Measurements from ENCODE around the gene ANXA6. TPM values are rescaled to one million over a fixed set of nuclear protein-coding genes. Genes with fewer than 3 reads are reported as not detected.
"Not testable (repeated sequence)": the region's sequence is repeated elsewhere in the genome, so short reads cannot be mapped to it uniquely, and the experiment has no call there.

The ANXA6 gene
- total RNA-seq, 1 experiment from 2014 or later, result 212 TPM

DNA sequence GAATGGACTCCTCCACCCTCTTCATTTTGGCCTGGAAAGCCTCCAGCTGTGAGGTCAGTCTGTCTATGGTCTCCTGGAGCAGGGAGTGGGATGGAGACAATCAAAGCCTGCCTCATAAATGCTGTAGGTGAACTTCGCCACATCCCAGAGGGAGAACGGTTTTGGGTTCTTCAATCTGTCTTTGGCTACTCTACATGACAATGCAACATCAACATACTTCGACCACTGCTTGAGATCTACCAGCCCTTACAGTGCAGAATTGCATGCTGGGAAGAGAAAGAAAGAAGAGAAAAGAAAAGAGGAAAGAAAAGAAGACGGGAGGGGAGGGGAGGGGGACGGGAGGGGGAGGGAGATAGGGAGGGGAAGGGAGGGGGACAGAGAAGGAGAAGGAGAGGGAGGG is 28.5 kb upstream of the ANXA6 start:
- Histone ChIP-seq H3K36me3 (replicated peaks; ENCODE audit: control insufficient read depth, insufficient read depth, low read length) (no peaks in the 10 kb centered on the region), H3K27me3 (ENCODE audit: control insufficient read depth, insufficient read depth, low read length) (no peaks in the 10 kb centered on the region), H3K4me3 (ENCODE audit: insufficient read depth, low read depth, low read length) (no peak overlapping the region)
- DNase-seq, result peak; percentile 30

DNA sequence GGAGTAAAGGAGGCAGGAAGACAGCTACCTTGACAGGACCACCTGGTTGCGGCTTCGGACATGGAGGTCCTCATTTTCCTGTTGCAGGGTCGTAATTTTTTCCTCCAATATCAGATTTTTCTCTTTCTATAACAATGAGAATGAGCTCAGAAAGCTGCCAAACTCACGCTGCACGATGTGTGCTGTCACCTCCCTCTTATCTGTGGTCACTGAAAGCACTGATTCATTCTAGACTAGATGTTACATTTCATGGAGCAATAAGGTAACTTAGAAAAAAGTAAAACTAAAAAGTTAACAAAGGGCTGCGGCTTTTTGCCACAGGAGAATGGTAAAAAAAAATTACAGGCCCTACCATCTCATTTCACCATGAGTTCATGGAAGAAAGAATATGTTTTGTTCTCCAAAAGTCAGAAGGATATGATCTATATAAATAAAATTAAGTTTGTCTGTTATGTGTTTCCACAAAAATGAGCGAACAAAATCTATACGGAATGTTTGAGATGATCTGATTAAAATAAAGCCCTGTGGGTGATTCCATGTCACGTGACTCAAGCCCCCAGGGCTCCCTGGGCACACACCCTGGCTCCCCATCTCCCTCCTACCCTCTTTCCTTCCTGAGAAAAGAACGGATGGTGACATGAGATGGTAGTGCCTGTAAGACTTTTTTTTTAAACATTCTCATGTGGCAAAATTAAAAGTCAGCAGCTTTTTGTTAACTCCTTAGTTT is 26.9 kb upstream of the ANXA6 start:
- Histone ChIP-seq H3K27me3 (ENCODE audit: control insufficient read depth, insufficient read depth, low read length) (no peaks in the 10 kb centered on the region), H3K36me3 (replicated peaks; ENCODE audit: control insufficient read depth, insufficient read depth, low read length) (no peaks in the 10 kb centered on the region), H3K4me3 (ENCODE audit: insufficient read depth, low read depth, low read length) (no peak overlapping the region)
- DNase-seq, result no peak

DNA sequence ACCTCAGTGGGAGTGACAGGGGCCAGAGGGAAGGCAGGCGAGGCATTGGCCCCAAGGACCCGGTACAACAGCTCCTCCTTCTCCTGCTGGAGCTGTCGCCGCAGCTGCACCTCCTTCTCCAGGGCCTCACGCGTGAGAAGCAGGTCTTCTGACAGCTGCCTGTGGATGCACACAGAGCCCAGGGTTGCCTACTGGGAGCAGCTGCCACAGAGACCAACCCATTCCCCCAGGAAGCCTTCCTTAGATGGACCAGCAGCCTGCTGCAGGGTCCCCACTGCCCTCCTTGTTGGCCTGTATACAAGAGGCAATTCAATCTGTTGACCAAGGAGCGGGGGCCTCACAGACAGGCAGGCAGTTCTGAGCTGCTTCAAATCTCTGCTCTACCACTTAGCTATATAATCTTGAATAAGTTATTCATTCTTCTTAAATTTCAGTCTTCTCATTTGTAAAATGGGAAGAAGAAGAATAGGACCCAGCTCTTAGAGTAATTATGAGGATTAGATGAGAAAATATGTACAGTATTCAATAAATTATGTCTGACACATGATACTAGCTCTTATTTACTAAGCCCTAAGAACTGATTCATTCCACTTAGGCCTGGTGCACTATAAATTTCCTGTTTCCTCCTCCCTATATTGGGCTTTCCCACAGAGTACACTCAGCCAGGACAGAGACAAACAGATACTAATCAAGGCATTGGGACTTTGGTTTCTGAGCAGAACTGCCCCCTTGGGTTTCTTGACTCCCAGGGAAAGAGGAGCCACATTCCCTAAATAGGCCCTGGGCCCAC is 26.1 kb upstream of the ANXA6 start:
- H3K27me3 ChIP-seq (ENCODE audit: control insufficient read depth, insufficient read depth, low read length), result no peaks in the 10 kb centered on the region
- H3K4me3 ChIP-seq (ENCODE audit: insufficient read depth, low read depth, low read length), result no peak overlapping the region
- DNase-seq, result no peak
- no peaks in the 10 kb centered on the region for H3K36me3 ChIP-seq (replicated peaks; ENCODE audit: control insufficient read depth, insufficient read depth, low read length)

DNA sequence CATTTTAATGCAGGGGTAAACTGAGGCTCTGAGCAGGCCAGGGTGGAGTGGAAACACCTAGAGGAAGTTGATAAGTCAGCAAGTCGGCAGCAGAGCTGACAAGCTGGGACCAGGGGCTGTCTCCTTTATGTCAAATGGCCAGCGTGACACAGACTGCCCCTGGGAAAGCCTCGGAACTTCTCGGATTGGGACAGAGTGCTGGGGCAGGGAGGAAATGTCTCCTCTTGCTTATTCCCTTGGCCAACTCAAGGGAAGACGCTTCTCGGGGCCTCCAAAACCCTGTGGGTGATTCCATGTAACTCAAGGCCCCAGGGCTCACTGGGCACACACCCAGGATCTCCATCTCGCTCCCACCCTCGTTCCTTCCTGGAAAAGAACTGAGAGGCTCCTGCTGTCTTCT is 25.4 kb upstream of the ANXA6 start:
- Histone ChIP-seq H3K27me3 (ENCODE audit: control insufficient read depth, insufficient read depth, low read length) (no peaks in the 10 kb centered on the region), H3K36me3 (replicated peaks; ENCODE audit: control insufficient read depth, insufficient read depth, low read length) (no peaks in the 10 kb centered on the region), H3K4me3 (ENCODE audit: insufficient read depth, low read depth, low read length) (no peak overlapping the region)
- no peak for DNase-seq

DNA sequence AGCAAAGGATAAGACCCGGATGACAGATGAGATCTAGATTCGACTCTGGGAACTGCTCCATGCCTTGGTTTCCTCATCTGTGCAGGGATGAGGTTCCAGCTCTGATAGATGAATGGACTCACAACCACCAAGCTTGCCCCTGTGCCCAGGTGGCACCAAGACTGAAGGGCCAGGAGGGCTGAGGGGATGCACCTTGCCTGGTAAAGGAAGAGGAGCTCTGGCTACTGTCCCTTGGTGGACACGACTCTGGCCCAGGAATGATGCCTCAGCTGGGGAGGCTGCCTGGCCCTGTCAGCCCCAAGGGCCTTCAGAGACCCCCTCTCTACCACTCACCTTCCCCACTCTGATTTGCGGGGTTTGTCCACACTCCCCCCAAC is 24.9 kb upstream of the ANXA6 start:
- DNase-seq, result no peak
- H3K4me3 ChIP-seq (ENCODE audit: insufficient read depth, low read depth, low read length), result no peak overlapping the region

DNA sequence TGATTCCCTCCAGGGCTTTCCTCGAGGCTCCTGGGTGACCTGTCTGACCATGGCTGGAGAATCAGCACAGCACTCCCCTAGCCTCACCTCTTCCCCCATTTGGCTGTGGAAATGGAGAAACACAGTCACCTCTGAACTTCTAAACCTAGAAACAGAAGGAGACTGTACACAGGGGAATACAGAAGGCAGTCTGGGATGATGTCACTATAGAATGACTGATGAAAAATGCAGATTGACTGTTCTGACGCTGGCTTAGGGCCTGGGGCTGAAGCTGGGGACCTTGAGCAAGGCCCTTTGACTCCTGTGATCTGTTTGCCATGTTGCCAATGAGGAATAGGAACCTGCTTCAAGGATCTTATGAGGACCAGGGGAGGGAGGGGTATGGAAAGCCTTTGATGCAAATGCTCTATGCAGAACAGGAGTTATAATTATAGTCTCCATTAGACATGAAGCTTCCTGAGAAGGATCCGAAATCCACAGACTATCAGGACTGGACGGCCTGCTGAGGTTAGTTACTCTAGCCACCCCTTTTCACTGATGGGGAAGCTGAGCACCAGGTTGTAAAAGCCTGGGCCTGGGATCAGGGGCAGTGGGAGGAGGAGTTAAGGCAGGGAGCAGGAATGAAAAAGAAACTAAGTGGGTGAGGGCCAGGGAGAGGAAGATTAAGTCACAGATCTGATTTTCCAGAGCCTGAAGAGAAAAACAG is 24.4 kb upstream of the ANXA6 start:
- H3K4me3 ChIP-seq (ENCODE audit: insufficient read depth, low read depth, low read length), result no peak overlapping the region
- H3K27me3 ChIP-seq (ENCODE audit: control insufficient read depth, insufficient read depth, low read length), result no peaks in the 10 kb centered on the region
- DNase-seq, result no peak
- no peaks in the 10 kb centered on the region for H3K36me3 ChIP-seq (replicated peaks; ENCODE audit: control insufficient read depth, insufficient read depth, low read length)

More for the DNA sequence above, 24.9 kb upstream of the ANXA6 start:
- Histone ChIP-seq H3K36me3 (replicated peaks; ENCODE audit: control insufficient read depth, insufficient read depth, low read length) (no peaks in the 10 kb centered on the region), H3K27me3 (ENCODE audit: control insufficient read depth, insufficient read depth, low read length) (no peaks in the 10 kb centered on the region)

DNA sequence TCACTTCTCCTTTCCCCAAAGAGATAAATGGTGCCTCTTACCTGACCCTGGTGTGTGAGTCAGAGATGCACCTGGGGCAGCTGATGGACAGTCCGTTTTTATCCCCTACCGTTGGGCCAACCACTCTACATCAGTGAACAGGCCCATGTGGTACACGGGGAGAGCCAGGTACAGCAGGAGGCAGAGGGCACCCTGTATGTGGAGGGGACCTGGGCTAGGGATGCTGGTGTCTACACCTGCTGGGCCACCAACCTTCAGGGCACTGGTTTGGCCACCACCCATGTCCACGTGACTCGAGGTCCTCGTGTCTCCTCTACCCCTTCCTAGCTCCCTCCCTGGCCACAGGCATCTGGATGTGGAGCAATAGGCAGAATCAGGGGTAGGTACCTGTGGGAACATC is 22.7 kb upstream of the ANXA6 start:
- no peak overlapping the region for H3K4me3 ChIP-seq (ENCODE audit: insufficient read depth, low read depth, low read length)
- H3K27me3 ChIP-seq (ENCODE audit: control insufficient read depth, insufficient read depth, low read length), result no peaks in the 10 kb centered on the region
- no peaks in the 10 kb centered on the region for H3K36me3 ChIP-seq (replicated peaks; ENCODE audit: control insufficient read depth, insufficient read depth, low read length)
- no peak for DNase-seq

DNA sequence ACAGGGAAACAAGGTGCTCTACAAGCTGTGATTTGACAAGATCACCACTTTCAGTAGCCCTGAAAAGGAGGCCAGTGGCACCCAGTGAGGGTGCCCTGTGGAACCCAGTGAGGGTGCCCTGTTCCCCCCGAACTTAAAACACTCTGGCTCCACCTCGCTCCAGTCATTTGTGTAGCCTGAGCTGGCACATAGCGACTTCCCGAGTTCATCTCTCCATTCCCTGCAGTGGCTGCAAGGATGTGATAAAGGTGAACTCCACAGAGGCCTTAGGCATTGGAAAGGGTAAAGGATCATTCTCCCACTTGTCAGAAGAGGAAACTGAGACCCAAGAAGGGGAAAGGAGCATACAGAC is 21.9 kb upstream of the ANXA6 start:
- no peak overlapping the region for H3K4me3 ChIP-seq (ENCODE audit: insufficient read depth, low read depth, low read length)
- DNase-seq, result no peak
- no peaks in the 10 kb centered on the region for H3K27me3 ChIP-seq (ENCODE audit: control insufficient read depth, insufficient read depth, low read length)
- H3K36me3 ChIP-seq (replicated peaks; ENCODE audit: control insufficient read depth, insufficient read depth, low read length), result no peaks in the 10 kb centered on the region

DNA sequence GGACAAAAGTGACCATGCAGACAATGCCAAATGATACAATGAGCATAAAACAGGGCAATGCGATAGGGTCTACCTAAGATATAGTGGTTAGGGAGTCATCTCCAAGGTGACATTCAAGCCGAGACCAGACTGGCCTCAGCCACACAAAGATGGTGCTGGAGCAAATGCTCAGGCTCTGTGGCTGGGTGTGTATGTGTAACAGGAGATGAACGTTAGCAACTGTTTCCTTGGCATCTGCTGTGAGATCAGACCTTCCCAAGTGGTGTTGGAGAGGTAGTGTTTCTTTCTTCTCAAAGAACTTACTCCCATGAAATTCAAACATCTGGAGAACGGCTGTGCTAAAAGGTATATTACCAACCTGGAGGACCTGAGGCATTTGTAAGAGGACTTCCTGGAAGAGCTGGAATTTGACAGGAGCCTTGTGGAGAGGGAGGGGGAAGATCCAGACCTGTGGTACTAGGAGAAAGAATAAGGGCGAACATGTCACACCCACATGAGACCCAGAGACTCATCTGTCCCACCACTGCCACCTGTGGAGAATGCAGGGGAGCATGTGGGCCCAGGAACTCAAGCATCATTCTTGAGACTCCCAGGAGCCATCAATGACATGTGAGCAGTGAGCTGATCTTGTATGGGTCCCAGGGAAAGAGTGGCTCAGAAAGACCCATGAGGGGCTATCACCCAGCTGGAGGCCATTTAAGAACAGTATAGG is 21.4 kb upstream of the ANXA6 start:
- H3K4me3 ChIP-seq (ENCODE audit: insufficient read depth, low read depth, low read length), result no peak overlapping the region
- no peaks in the 10 kb centered on the region for H3K27me3 ChIP-seq (ENCODE audit: control insufficient read depth, insufficient read depth, low read length)
- H3K36me3 ChIP-seq (replicated peaks; ENCODE audit: control insufficient read depth, insufficient read depth, low read length), result no peaks in the 10 kb centered on the region
- DNase-seq, result no peak

DNA sequence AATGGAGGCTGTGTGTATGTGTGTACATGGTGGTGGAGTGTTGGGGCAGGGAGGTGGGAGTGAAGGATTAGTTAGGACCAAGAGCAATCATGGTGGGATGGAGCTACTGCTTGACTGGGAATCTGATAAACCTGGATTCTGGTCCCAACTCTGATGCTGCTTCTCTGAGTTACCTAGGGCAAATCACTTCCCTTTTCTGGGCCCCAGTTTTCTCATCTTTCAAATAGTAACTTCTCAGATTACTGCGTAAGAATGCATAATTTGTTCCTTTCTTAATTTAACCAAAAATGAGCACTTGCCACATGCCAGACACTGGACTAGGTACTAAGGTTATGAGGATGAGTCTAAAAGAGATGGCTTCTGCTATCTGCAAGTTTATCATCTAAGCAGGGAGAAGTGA is 20.8 kb upstream of the ANXA6 start:
- H3K27me3 ChIP-seq (ENCODE audit: control insufficient read depth, insufficient read depth, low read length), result no peaks in the 10 kb centered on the region
- no peaks in the 10 kb centered on the region for H3K36me3 ChIP-seq (replicated peaks; ENCODE audit: control insufficient read depth, insufficient read depth, low read length)
- H3K4me3 ChIP-seq (ENCODE audit: insufficient read depth, low read depth, low read length), result no peak overlapping the region
- DNase-seq, result no peak

DNA sequence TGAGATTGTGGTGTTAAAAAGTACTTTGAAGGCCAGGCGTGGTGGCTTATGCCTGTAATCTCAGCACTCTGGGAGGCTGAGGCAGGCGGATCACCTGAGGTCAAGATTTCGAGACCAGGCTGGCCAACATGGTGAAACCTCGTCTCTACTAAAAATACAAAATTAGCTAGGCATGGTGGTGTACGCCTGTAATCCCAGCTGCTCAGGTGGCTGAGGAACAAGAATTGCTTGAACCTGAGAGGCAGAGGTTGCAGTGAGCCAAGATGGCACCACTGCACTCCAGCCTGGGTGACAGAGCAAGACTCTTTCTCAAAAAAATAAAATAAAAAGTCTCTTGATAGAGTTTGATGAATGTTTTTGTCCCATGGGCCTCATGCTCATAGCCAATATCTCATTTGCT is 18.7 kb upstream of the ANXA6 start:
- not testable (repeated sequence) for H3K36me3 ChIP-seq (replicated peaks; ENCODE audit: control insufficient read depth, insufficient read depth, low read length); DNase-seq; H3K27me3 ChIP-seq (ENCODE audit: control insufficient read depth, insufficient read depth, low read length); H3K4me3 ChIP-seq (ENCODE audit: insufficient read depth, low read depth, low read length)

DNA sequence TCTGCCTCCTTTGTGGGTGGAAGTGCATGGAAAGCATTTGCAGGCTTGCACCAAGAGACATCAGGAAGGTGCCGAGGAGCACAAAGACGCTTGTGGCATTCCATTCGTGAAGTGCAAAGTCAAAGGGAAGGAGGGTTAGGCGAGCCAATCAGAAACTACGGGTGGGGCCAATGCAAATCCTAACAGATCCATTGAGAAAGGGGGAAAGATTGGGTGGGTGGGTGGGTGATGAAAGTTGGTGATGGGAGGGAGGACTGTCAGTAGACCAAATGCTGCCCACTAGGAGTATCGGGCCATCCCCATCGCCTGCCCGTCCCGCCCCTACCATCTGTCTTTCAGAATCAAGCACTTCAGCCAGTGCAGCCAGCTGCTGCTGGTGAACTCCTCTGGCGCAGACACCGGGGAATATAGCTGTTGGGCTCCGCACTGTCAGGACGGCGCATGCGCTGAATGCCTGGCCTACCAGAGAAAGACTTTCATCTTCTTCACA is 17.1 kb upstream of the ANXA6 start:
- Histone ChIP-seq H3K27me3 (ENCODE audit: control insufficient read depth, insufficient read depth, low read length) (no peaks in the 10 kb centered on the region), H3K4me3 (ENCODE audit: insufficient read depth, low read depth, low read length) (no peak overlapping the region), H3K36me3 (replicated peaks; ENCODE audit: control insufficient read depth, insufficient read depth, low read length) (no peaks in the 10 kb centered on the region)
- peak; percentile 64 for DNase-seq

DNA sequence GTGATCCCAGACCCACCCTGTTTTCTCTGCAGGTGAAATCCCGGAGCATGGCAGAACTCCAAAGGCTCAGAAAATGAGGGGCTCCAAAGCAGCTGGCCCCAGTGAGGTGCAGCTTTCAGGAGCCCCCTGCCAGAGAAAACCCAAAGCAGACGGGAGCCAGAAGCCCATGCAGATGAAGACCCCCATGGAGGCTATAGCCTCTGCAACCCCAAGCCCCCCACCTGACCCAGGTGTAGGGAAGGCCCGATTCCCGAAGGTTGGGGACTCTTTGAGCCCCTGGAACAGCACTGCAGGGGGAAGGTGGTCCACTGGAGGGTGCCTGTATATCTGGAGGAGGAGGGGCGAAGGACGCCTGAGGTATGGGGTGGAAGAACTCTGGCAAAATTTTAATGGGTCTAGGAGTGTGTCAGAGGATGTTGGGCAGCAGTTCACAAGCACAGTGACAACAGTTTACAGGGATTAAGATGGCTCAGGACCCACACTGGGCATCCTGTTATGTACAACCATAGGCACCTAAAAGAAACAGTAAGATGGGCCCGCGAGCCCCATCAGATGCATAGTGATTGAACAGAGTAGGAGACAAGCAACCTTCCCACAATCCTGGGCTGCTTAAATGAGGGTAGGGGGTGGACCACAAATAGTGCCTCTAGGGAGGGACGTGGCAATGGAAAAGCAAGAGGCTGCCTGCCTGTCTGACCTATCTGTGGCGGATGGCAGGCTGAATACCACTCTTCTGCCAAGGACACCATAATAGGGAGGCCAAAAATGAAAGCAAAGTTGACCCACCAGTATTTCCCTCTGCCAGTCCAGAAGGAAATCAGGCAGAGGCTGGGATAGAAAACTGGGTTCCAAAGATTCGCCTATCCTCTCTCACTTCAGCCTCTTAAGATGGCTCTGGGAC is 16.4 kb upstream of the ANXA6 start:
- no peaks in the 10 kb centered on the region for H3K36me3 ChIP-seq (replicated peaks; ENCODE audit: control insufficient read depth, insufficient read depth, low read length)
- no peak for DNase-seq
- no peak overlapping the region for H3K4me3 ChIP-seq (ENCODE audit: insufficient read depth, low read depth, low read length)

DNA sequence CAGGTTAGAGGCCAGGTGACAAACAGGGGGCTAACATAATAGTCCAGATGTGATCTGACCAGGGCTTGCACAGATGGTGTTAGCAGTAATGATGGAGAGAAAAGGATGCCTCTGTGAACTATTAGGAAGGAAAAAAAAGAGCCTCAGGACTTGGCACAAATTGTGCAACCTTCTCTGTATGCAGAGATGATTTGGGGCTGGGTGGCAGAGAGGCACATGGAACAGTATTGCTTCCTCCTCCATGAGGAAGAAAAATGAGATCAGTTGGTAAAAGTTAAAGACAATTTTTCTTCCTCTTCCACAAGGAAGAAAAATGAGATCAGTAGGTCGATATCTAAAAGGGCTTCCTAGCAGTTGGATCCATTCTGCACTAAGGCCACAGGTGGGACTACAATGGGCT is 13.9 kb upstream of the ANXA6 start:
- Histone ChIP-seq H3K27me3 (ENCODE audit: control insufficient read depth, insufficient read depth, low read length) (no peaks in the 10 kb centered on the region), H3K36me3 (replicated peaks; ENCODE audit: control insufficient read depth, insufficient read depth, low read length) (no peaks in the 10 kb centered on the region), H3K4me3 (ENCODE audit: insufficient read depth, low read depth, low read length) (no peak overlapping the region)
- no peak for DNase-seq

More for the DNA sequence above, 16.4 kb upstream of the ANXA6 start:
- H3K27me3 ChIP-seq (ENCODE audit: control insufficient read depth, insufficient read depth, low read length), result no peaks in the 10 kb centered on the region

All from H7 (cell line).